ENCODE measurements around the gene ZFAND2B.

ZFAND2B gene

GRCh38 chr2:219206328-219207133, at the start of gene ZFAND2B:
Gene ZFAND2B (plus strand): TSS chr2:219206782. CDS start chr2:219206988, 206 bp downstream.
- Histone ChIP-seq H3K9me3 (ENCODE audit: low read depth, low read length) (no peaks in the 10 kb centered on the region), H3K36me3 (ENCODE audit: insufficient read depth, low read length) (peaks cover 34% of the 10 kb centered on the region), H3K9ac (ENCODE audit: insufficient read length) (peak within 1 kb of the TSS; percentile 91), H3K4me3 (peak within 1 kb of the TSS; percentile 96), H3K27ac (peak within 1 kb of the TSS; percentile 93)
- no peak for TF ChIP-seq EZH2 (IDR thresholded peaks at IDR 0.05)
- peak; percentile 98 for TF ChIP-seq POLR2AphosphoS5 (IDR thresholded peaks at IDR 0.05; ENCODE audit: borderline replicate concordance, low read depth, low read length)
- DNase-seq (ENCODE audit: low read depth, low spot score): no peak

- H3K9me3 ChIP-seq (ENCODE audit: low read depth, low read length): no peaks in the 10 kb centered on the region
- no peak overlapping the region for H3K27ac ChIP-seq
- TF ChIP-seq FOXP2 (optimal IDR thresholded peaks at IDR 0.05; ENCODE audit: control extremely low read depth, extremely low read length, insufficient read depth) (no peak), EZH2 (IDR thresholded peaks at IDR 0.05) (no peak), POLR2AphosphoS5 (IDR thresholded peaks at IDR 0.05; ENCODE audit: borderline replicate concordance, low read depth, low read length) (no peak)
- no peak for DNase-seq (ENCODE audit: low read depth, low spot score)
- no peak overlapping the region for H3K9ac ChIP-seq (ENCODE audit: insufficient read length)
- no peaks in the 10 kb centered on the region for H3K36me3 ChIP-seq (ENCODE audit: insufficient read depth, low read length)
- H3K4me3 ChIP-seq: no peak overlapping the region
Measured at GRCh38 chr2:219157396-219157795, 49.2 kb upstream of the ZFAND2B start.

- H3K27ac ChIP-seq: no peak overlapping the region
- TF ChIP-seq FOXP2 (optimal IDR thresholded peaks at IDR 0.05; ENCODE audit: control extremely low read depth, extremely low read length, insufficient read depth) (no peak), POLR2AphosphoS5 (IDR thresholded peaks at IDR 0.05; ENCODE audit: borderline replicate concordance, low read depth, low read length) (no peak), EZH2 (IDR thresholded peaks at IDR 0.05) (no peak)
- no peaks in the 10 kb centered on the region for H3K36me3 ChIP-seq (ENCODE audit: insufficient read depth, low read length)
Measured at GRCh38 chr2:219158025-219158424, 48.6 kb upstream of the ZFAND2B start.

GRCh38 chr2:219158586-219158985, 48.0 kb upstream of the ZFAND2B start:
- Histone ChIP-seq H3K4me3 (no peak overlapping the region), H3K27ac (no peak overlapping the region), H3K9me3 (ENCODE audit: low read depth, low read length) (no peaks in the 10 kb centered on the region), H3K9ac (ENCODE audit: insufficient read length) (no peak overlapping the region), H3K36me3 (ENCODE audit: insufficient read depth, low read length) (no peaks in the 10 kb centered on the region)
- DNase-seq (ENCODE audit: low read depth, low spot score): no peak
- no peak for TF ChIP-seq EZH2 (IDR thresholded peaks at IDR 0.05)
- TF ChIP-seq POLR2AphosphoS5 (IDR thresholded peaks at IDR 0.05; ENCODE audit: borderline replicate concordance, low read depth, low read length): no peak
- no peak for TF ChIP-seq FOXP2 (optimal IDR thresholded peaks at IDR 0.05; ENCODE audit: control extremely low read depth, extremely low read length, insufficient read depth)

More at GRCh38 chr2:219158025-219158424, 48.6 kb upstream of the ZFAND2B start:
- Histone ChIP-seq H3K9ac (ENCODE audit: insufficient read length) (no peak overlapping the region), H3K9me3 (ENCODE audit: low read depth, low read length) (no peaks in the 10 kb centered on the region), H3K4me3 (no peak overlapping the region)
- no peak for DNase-seq (ENCODE audit: low read depth, low spot score)

GRCh38 chr2:219159771-219160185, 46.8 kb upstream of the ZFAND2B start:
- Histone ChIP-seq H3K4me3 (peak overlapping the region; percentile 93), H3K9ac (ENCODE audit: insufficient read length) (peak overlapping the region; percentile 3), H3K27ac (no peak overlapping the region), H3K9me3 (ENCODE audit: low read depth, low read length) (no peaks in the 10 kb centered on the region), H3K36me3 (ENCODE audit: insufficient read depth, low read length) (no peaks in the 10 kb centered on the region)
- no peak for DNase-seq (ENCODE audit: low read depth, low spot score)
- TF ChIP-seq EZH2 (IDR thresholded peaks at IDR 0.05) (no peak), FOXP2 (optimal IDR thresholded peaks at IDR 0.05; ENCODE audit: control extremely low read depth, extremely low read length, insufficient read depth) (no peak), POLR2AphosphoS5 (IDR thresholded peaks at IDR 0.05; ENCODE audit: borderline replicate concordance, low read depth, low read length) (no peak)

- Histone ChIP-seq H3K27ac (peak within 1 kb of the TSS; percentile 70; the same call in 1 of the 2 replicates), H3K9me3 (ENCODE audit: low read depth, low read length) (no peaks in the 10 kb centered on the region), H3K4me3 (peak within 1 kb of the TSS; percentile 93), H3K36me3 (ENCODE audit: insufficient read depth, low read length) (no peaks in the 10 kb centered on the region), H3K9ac (ENCODE audit: insufficient read length) (peak within 1 kb of the TSS; percentile 91)
- DNase-seq (ENCODE audit: low read depth, low spot score): peak; percentile 55
- TF ChIP-seq POLR2AphosphoS5 (IDR thresholded peaks at IDR 0.05; ENCODE audit: borderline replicate concordance, low read depth, low read length) (peak; percentile 94), EZH2 (IDR thresholded peaks at IDR 0.05) (no peak), FOXP2 (optimal IDR thresholded peaks at IDR 0.05; ENCODE audit: control extremely low read depth, extremely low read length, insufficient read depth) (no peak)
Measured at GRCh38 chr2:219160186-219161017, 46.2 kb upstream of the ZFAND2B start, which contains the start of gene NHEJ1. Gene NHEJ1 (minus strand): TSS chr2:219160815. CDS start chr2:219158362, 2,453 bp downstream.

GRCh38 chr2:219161097-219161496, 45.5 kb upstream of the ZFAND2B start:
- H3K9me3 ChIP-seq (ENCODE audit: low read depth, low read length): no peaks in the 10 kb centered on the region
- no peak overlapping the region for H3K9ac ChIP-seq (ENCODE audit: insufficient read length)
- no peaks in the 10 kb centered on the region for H3K36me3 ChIP-seq (ENCODE audit: insufficient read depth, low read length)
- TF ChIP-seq POLR2AphosphoS5 (IDR thresholded peaks at IDR 0.05; ENCODE audit: borderline replicate concordance, low read depth, low read length) (no peak), FOXP2 (optimal IDR thresholded peaks at IDR 0.05; ENCODE audit: control extremely low read depth, extremely low read length, insufficient read depth) (no peak), EZH2 (IDR thresholded peaks at IDR 0.05) (no peak)
- no peak for DNase-seq (ENCODE audit: low read depth, low spot score)
- H3K4me3 ChIP-seq: peak overlapping the region; percentile 93
- no peak overlapping the region for H3K27ac ChIP-seq

- Histone ChIP-seq H3K27ac (no peak overlapping the region), H3K4me3 (no peak overlapping the region), H3K36me3 (ENCODE audit: insufficient read depth, low read length) (no peaks in the 10 kb centered on the region), H3K9ac (ENCODE audit: insufficient read length) (no peak overlapping the region), H3K9me3 (ENCODE audit: low read depth, low read length) (no peaks in the 10 kb centered on the region)
- no peak for DNase-seq (ENCODE audit: low read depth, low spot score)
- TF ChIP-seq POLR2AphosphoS5 (IDR thresholded peaks at IDR 0.05; ENCODE audit: borderline replicate concordance, low read depth, low read length) (no peak), EZH2 (IDR thresholded peaks at IDR 0.05) (no peak), FOXP2 (optimal IDR thresholded peaks at IDR 0.05; ENCODE audit: control extremely low read depth, extremely low read length, insufficient read depth) (no peak)
Measured at GRCh38 chr2:219163156-219163555, 43.4 kb upstream of the ZFAND2B start.
